ENCODE results near the gene PAGE2B. TPM values are rescaled to one million over a fixed set of nuclear protein-coding genes. Genes with fewer than 3 reads are reported as not detected.

The PAGE2B gene
- total and polyA plus RNA-seq, 2 donors (not counting 1 experiment from before 2014, with no cell fraction given) = 0.67 TPM; not detected in 1

DNA sequence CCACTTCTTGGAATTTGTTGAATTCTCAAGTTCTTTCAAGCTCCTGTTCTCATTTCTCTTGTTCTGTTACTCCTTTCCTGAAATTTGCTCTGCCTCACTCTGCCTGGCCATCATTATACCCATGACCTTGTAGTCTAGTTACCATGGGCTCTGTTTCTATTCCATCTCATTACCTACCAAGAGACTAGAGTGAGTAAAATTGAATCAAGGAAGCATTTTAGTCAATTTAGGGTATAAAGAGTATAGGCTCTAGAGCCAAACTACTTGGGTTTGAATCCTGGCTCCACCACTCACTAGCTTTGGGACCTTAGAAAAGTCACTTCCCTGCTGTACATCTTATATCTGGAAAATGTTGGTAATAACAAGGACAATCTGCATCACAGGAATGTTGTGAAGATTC lies 46.2 kb upstream of the PAGE2B start:
- H3K4me1 Mint-ChIP-seq = no peaks in the 10 kb centered on the region

DNA sequence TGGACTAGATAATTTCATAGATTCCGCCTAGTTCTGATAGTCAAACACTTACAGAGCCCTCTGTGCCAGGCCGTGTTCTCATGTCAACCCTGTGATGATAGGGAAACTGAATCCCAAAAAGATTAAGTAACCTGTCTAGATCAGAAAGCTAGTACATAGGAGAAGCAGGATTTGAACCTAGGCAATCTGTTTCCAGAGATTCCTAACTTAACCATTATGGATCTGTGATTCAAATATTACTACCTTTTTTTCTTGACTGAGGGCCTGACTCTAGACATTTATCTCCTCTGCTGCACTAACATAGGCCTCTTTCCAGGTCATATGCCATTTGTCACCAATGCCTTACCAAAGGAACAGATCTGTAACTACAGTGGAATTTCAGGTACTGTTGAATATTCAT lies 45.5 kb upstream of the PAGE2B start:
- H4K20me1 ChIP-seq (ENCODE audit: control insufficient read depth, insufficient read depth, low read length, poor library complexity, severe bottlenecking) = no peaks in the 10 kb centered on the region
- no peaks in the 10 kb centered on the region for H3K27me3 ChIP-seq (replicated peaks in 1 of 4; ENCODE audit: control extremely low read depth in 1 of 4, control insufficient read depth in 3 of 4, insufficient read depth in 4 of 4, low read length in 3 of 4)
- H3K4me2 ChIP-seq (replicated peaks; ENCODE audit: low read depth, low read length, poor library complexity, severe bottlenecking) = no peak overlapping the region
- no peak overlapping the region for H3K4me3 ChIP-seq (ENCODE audit: control extremely low read depth in 1 of 5, extremely low read depth in 1 of 5, insufficient read depth in 1 of 5, low read depth in 2 of 5, low read length in 4 of 5)
- no peak for DNase-seq
- H3K27me3 Mint-ChIP-seq = no peaks in the 10 kb centered on the region
- H3K4me1 Mint-ChIP-seq = no peaks in the 10 kb centered on the region
- H3K36me3 ChIP-seq (replicated peaks in 1 of 2; ENCODE audit: control extremely low read depth in 1 of 2, control insufficient read depth in 1 of 2, extremely low read depth in 1 of 2, insufficient read depth in 2 of 2, low read length in 1 of 2) = no peaks in the 10 kb centered on the region
- ChIA-PET POLR2A (no interaction called here), CTCF (no interaction called here)
- TF ChIP-seq, protein P1, sequence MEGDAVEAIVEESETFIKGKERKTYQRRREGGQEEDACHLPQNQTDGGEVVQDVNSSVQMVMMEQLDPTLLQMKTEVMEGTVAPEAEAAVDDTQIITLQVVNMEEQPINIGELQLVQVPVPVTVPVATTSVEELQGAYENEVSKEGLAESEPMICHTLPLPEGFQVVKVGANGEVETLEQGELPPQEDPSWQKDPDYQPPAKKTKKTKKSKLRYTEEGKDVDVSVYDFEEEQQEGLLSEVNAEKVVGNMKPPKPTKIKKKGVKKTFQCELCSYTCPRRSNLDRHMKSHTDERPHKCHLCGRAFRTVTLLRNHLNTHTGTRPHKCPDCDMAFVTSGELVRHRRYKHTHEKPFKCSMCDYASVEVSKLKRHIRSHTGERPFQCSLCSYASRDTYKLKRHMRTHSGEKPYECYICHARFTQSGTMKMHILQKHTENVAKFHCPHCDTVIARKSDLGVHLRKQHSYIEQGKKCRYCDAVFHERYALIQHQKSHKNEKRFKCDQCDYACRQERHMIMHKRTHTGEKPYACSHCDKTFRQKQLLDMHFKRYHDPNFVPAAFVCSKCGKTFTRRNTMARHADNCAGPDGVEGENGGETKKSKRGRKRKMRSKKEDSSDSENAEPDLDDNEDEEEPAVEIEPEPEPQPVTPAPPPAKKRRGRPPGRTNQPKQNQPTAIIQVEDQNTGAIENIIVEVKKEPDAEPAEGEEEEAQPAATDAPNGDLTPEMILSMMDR (IDR thresholded peaks at IDR 0.05) = no peak
- no peak for TF ChIP-seq EZH2 (IDR thresholded peaks at IDR 0.05; ENCODE audit: borderline replicate concordance, insufficient read depth, low read depth, low read length, poor library complexity, severe bottlenecking)
- H3K27ac Mint-ChIP-seq = no peak overlapping the region
- H3K79me2 ChIP-seq (ENCODE audit: control insufficient read depth, insufficient read depth, low read length) = no peaks in the 10 kb centered on the region
- H3K4me3 Mint-ChIP-seq = no peak overlapping the region
- no peak overlapping the region for H3K27ac ChIP-seq (ENCODE audit: low read length in 2 of 2)
- H3K9ac ChIP-seq (ENCODE audit: low read length) = no peak overlapping the region
- H3K9me3 ChIP-seq (ENCODE audit: control extremely low read depth in 1 of 3, control insufficient read depth in 2 of 3, insufficient read depth in 1 of 3, low read length in 2 of 3) = no peaks in the 10 kb centered on the region
- intact Hi-C loops (cut with micrococcal nuclease) = no loop called here
- no CpG with 5 or more reads among the region's 2 CpGs for WGBS (ENCODE audit: insufficient coverage)
- no peak overlapping the region for H2AFZ ChIP-seq (ENCODE audit: insufficient read depth, low read depth, low read length, poor library complexity, severe bottlenecking)
- ATAC-seq (ENCODE audit: low read depth) = no peak
- H3K4me1 ChIP-seq (ENCODE audit: control insufficient read depth in 2 of 2, insufficient read depth in 2 of 2, low read length in 2 of 2) = no peaks in the 10 kb centered on the region
- no peaks in the 10 kb centered on the region for H3K9me3 Mint-ChIP-seq (ENCODE audit: insufficient read depth)

More for the DNA sequence above, 46.2 kb upstream of the PAGE2B start:
- H3K79me2 ChIP-seq (ENCODE audit: control insufficient read depth, insufficient read depth, low read length) = no peaks in the 10 kb centered on the region
- H3K9me3 ChIP-seq (ENCODE audit: control extremely low read depth in 1 of 3, control insufficient read depth in 2 of 3, insufficient read depth in 1 of 3, low read length in 2 of 3) = no peaks in the 10 kb centered on the region
- H3K4me2 ChIP-seq (replicated peaks; ENCODE audit: low read depth, low read length, poor library complexity, severe bottlenecking) = no peak overlapping the region
- H3K27ac ChIP-seq (ENCODE audit: low read length in 2 of 2) = no peak overlapping the region
- no peak overlapping the region for H3K4me3 Mint-ChIP-seq
- H3K27me3 Mint-ChIP-seq = no peaks in the 10 kb centered on the region
- H4K20me1 ChIP-seq (ENCODE audit: control insufficient read depth, insufficient read depth, low read length, poor library complexity, severe bottlenecking) = no peaks in the 10 kb centered on the region
- TF ChIP-seq, protein P1 (IDR thresholded peaks at IDR 0.05) = no peak
- no peaks in the 10 kb centered on the region for H3K27me3 ChIP-seq (replicated peaks in 1 of 4; ENCODE audit: control extremely low read depth in 1 of 4, control insufficient read depth in 3 of 4, insufficient read depth in 4 of 4, low read length in 3 of 4)
- H3K27ac Mint-ChIP-seq = no peak overlapping the region
- ChIA-PET POLR2A (no interaction called here), CTCF (no interaction called here)
- H3K4me3 ChIP-seq (ENCODE audit: control extremely low read depth in 1 of 5, extremely low read depth in 1 of 5, insufficient read depth in 1 of 5, low read depth in 2 of 5, low read length in 4 of 5) = no peak overlapping the region
- no peaks in the 10 kb centered on the region for H3K9me3 Mint-ChIP-seq (ENCODE audit: insufficient read depth)
- no peaks in the 10 kb centered on the region for H3K36me3 ChIP-seq (replicated peaks in 1 of 2; ENCODE audit: control extremely low read depth in 1 of 2, control insufficient read depth in 1 of 2, extremely low read depth in 1 of 2, insufficient read depth in 2 of 2, low read length in 1 of 2)
- intact Hi-C loops (cut with micrococcal nuclease) = no loop called here
- H3K4me1 ChIP-seq (ENCODE audit: control insufficient read depth in 2 of 2, insufficient read depth in 2 of 2, low read length in 2 of 2) = no peaks in the 10 kb centered on the region
- ATAC-seq (ENCODE audit: low read depth) (no peak), DNase-seq (no peak)
- H3K9ac ChIP-seq (ENCODE audit: low read length) = no peak overlapping the region
- H2AFZ ChIP-seq (ENCODE audit: insufficient read depth, low read depth, low read length, poor library complexity, severe bottlenecking) = no peak overlapping the region
